GM12865 (cell line): Measurements from ENCODE around the gene PTRHD1.
"Not testable (repeated sequence)": the region's sequence is repeated elsewhere in the genome, so short reads cannot be mapped to it uniquely, and the experiment has no call there.

ENCODE experiments used
- DNase-seq: peaks from one replicate; pipeline ENCODE4 v3.0.0; 2010; ENCODE audit warnings: low read depth
- H3K4me3 ChIP-seq: 2 replicates; pipeline ENCODE4 v1.5.1; 2011; ENCODE audit warnings: mild to moderate bottlenecking, low read depth, low read length, control low read depth
- TF ChIP-seq, protein P1 (sequence below): IDR thresholded peaks from 2 replicates; pipeline ENCODE4 v1.5.1; 2011; ENCODE audit warnings: low read length, control low read depth, low read depth, inconsistent platforms; ENCODE audit not compliant: insufficient read depth; ENCODE audit errors: missing control alignments

Gene PTRHD1

DNA sequence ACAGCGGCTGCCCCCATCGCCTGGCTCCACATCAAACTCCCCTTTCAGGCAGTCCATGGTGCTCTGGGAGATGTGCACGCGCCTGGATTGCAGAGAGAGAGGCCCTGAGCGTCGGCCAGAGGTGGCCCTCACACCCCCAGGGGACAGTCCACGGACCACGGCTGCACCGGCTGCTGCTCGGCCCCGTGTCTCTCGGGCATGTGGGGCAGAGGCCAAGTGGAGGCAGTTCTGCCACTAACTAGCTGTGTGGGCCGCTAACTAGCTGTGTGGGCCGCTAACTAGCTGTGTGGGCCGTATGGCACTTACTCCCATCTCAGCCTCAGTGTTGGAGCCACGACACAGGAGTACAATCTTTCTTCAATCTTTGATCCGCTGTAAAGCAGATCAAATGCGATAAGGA is 45.4 kb upstream of the PTRHD1 start:
- DNase-seq: no peak
- no peak overlapping the region for H3K4me3 ChIP-seq
- TF ChIP-seq, protein P1, sequence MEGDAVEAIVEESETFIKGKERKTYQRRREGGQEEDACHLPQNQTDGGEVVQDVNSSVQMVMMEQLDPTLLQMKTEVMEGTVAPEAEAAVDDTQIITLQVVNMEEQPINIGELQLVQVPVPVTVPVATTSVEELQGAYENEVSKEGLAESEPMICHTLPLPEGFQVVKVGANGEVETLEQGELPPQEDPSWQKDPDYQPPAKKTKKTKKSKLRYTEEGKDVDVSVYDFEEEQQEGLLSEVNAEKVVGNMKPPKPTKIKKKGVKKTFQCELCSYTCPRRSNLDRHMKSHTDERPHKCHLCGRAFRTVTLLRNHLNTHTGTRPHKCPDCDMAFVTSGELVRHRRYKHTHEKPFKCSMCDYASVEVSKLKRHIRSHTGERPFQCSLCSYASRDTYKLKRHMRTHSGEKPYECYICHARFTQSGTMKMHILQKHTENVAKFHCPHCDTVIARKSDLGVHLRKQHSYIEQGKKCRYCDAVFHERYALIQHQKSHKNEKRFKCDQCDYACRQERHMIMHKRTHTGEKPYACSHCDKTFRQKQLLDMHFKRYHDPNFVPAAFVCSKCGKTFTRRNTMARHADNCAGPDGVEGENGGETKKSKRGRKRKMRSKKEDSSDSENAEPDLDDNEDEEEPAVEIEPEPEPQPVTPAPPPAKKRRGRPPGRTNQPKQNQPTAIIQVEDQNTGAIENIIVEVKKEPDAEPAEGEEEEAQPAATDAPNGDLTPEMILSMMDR: no peak

DNA sequence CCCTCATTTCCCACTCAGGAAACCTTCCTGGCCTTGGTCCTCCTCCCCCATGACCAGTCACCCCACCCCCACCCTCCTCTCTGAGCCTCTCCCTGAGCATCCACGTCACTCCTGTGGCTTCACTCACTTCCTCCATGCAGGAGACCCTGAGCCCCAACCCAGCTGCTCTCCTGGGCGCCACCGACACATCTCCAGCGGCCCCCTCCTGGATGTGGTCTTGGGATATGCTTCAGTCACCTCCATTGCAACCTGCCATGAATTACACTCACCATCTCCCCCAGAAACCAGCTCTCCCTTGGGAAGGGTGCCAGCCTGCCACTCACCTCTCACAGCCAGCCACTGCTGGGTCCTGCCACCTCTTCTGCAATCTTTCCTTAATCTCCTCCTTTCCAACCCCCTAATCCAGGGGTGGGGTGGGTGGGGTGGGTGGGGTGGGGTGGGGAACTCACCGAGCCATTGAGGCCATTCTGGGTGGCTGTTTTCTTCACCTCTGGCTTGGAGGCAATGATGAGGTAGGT is 44.9 kb upstream of the PTRHD1 start:
- TF ChIP-seq, protein P1: no peak
- DNase-seq: no peak
- no peak overlapping the region for H3K4me3 ChIP-seq

DNA sequence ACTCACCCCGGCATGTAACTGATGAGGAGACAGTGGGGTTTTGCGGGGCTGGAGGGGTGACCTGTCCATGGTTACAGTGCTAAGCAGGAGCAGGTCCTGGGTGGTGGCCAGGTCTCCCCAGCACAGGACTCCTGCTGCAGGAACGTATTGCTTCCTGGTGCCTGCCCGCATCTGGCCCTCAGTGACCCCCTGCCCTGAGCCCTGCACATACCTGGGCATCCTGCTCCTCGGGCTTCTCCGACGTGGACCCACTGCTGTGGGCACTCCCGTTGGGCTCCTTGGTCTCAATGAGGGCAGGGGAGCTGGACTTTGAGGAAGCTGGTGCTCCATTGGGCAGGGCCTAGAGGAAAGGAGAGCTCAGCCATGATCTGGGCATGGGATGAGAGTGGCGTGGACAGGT is 43.5 kb upstream of the PTRHD1 start:
- no peak overlapping the region for H3K4me3 ChIP-seq
- TF ChIP-seq, protein P1: no peak
- DNase-seq: no peak

DNA sequence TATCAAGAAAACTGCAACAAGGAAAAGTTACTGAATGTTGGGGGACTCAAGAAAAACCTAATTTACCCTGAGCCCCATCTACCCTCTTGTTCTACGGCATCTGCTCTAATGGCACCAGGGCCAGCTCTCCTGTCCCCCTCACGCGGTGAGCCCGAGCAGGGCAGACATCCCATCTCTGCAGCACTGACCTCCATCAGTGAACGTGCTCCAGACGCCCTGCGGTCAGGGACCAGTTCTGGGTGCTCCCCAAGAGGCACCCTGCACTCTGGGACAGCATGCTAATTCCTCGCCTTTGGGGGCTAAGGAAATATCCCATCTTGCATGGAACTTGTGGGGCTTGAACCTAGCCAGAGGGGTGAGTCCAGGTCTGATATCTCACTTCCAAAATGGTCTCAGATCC is 43.0 kb upstream of the PTRHD1 start:
- TF ChIP-seq, protein P1: no peak
- H3K4me3 ChIP-seq: no peak overlapping the region
- DNase-seq: no peak

DNA sequence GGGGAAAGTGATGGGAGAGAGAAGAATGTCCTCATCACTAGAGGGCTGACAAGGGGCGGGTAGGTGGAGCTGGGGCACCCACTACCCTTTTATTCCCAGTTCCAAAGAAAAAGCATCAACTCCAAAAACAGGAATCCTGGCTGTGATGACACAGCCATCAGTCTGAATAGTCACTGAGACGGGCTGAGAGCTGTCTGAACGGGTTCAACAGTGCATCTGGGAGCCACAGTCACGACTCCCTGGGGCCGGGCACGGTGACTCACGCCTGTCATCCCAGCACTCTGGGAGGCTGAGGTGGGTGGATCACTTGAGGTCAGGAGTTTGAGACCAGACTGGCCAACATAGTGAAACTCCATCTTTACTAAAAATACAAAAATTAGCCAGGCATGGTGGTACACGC is 42.2 kb upstream of the PTRHD1 start:
- not testable (repeated sequence) for H3K4me3 ChIP-seq, DNase-seq

DNA sequence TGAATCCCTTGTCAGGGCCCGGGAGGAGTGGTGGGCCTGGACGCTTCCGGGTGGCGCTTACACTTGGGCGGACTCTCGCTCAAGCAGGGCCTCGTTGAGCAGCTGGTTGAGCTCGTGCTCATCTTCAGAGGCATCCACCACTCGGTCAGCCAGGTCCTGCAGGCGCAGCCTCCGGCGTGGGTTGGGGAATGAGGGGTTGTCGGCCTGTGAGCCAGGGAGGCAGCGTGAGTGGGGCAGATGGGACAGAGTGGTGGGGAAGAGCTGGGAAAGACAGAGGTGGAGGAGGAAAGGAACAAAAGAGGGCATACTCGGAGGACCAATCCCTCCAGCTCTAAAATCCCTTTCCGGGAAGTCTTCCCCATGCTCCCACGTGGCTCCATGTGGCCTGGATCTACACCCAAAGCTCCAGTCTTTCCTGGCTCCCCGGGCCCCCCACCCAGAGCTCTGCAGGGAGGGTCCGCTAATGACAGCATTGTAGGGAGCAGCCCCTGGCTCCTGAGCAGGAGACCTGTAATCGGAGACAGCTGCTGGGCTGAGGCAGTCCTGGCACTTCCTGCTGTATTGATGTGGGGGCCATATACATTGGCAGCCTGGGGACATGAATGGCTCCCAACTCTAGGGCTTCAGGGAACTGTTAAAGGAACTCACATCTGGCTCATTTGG is 41.7 kb upstream of the PTRHD1 start:
- no peak for DNase-seq
- H3K4me3 ChIP-seq: no peak overlapping the region
- TF ChIP-seq, protein P1: no peak

DNA sequence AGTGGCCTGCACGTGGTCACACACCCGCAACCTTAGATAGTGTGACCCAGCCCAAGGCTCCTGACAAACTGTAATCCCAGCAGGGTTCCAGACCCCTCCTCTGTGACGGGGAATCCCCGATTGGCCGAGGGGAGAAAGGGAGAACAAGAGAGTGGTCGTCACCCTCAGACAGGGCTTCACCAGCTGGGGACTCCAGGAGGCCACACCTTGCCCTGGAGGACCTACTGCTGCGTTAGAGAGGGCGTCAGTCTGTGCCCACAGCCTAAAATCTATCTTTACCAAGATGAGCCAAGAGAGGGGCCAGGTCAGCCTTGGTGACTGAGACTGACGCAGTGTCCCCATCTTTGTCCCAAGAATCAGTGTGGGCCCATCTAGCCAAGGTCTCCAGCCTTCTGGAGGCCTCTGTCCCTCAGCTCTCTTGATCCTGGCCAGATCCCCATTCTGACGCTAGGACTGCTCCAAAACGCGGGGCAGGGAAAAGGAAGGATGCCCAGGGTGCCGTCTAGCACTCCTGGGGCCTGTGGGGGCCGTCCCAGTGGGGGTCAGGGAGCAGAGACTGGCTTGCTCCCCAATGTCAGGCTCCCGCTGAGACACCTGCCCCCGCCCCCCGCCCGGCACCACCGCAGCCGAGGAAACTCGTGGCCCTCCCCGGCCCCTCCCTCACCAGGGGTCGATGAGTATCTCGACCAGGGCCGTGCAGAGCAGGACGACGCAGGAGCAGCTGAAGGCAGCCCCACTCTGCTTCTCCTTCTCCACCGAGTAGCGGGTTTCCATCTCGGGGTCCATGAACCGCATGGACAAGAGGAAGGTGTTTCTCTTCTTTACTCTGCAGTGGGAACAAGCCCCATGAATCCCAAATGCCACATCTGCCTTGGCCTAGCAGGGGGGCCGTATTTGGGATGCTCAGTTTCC is 40.9 kb upstream of the PTRHD1 start:
- H3K4me3 ChIP-seq: no peak overlapping the region
- TF ChIP-seq, protein P1: no peak
- no peak for DNase-seq
